Measurements from ENCODE around the gene FBN2.
"Not testable (repeated sequence)": the region's sequence is repeated elsewhere in the genome, so short reads cannot be mapped to it uniquely, and the experiment has no call there.

FBN2 gene

DNA sequence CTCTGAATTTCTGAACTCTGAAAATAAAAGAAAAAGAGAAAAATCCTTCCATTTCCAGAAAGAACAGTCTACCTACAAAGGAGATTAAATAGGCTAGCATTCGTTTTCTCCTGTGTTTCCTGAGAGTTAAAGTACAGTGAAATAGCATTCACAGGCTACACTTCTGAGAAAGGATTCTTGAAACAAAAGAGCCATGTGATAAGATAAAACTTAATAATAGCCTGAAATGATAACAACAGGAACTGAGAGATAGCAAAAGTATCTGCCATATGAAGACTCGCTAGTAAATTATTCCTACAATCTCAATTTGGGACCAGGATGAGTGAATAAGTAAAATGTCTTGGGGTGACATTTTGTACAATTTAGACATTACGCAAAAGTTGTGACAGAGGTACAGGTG lies 62.4 kb downstream of the FBN2 start:
- ATAC-seq: no peak

DNA sequence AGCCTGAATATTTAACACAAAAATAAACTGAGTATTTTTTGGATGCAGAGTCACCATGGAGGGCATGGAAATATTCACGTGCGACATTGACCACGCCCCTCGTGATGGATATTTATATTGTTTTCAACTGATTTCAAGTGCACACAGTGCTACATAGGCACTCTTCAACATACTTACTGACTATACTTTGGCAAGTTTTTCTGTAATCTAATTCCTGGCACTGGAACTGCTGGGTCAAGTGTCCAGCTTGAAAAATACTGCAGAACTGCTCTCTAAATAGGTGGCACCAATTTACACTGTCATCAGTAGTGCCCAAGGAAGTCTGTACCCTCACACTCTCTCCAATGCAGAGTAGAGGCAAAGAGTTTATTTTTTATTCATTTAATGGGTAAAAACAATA lies 65.1 kb downstream of the FBN2 start:
- no peak for ATAC-seq

DNA sequence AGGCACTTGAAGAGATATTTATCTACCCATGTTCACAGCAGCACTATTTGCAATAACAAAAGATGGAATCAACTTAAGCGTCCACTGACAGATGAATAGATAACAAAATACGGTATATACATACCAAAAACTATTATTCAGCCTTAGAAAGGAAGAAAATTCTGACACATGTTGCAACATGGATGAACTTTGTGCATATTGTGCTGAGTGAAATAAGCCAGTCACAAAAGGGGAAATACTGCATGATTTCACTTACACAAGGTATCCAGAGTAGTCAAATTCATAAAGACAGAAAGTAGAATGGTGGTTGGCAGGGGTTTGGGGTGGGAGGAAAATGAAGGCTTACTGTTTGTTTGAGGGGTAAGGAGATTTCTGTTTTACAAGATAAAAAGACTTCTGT lies 66.0 kb downstream of the FBN2 start:
- no peak for ATAC-seq

DNA sequence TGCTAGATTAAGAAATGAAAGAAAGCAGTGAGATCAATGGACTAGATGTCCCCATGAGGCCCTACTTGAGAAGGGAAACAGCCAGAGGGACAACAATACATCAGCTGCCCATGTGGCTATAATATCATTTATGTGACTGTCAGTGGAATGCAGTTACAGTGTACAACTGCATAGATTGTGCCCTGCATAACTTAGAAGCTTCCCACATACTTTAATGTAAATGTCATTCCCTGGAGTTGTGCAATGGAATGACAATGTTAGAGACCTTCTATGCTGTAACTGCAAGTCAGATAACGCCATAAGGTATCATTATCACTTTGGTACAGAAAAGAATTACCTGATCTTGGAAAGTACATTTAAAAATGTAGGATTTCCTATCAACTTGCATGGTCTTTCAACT lies 67.4 kb downstream of the FBN2 start:
- ATAC-seq: no peak

DNA sequence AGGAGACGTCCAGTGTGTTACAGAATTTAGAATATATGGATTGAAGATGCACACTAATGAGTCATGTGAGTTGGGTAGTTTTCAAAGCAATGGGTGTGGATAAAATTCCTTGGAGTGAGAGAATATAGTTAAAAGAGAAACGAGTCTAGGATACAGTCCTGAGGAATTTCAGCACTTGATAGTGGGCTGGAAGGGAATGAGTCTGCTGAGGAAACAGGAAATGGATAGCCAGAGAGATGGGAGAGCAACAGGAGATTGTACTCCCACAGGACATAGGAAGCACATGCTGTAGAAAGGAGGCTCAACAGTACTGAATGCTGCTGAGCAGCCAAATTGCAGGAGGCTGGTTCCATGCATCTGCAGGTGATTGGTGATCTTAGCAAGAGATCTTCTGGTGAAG lies 68.1 kb downstream of the FBN2 start:
- ATAC-seq: no peak

DNA sequence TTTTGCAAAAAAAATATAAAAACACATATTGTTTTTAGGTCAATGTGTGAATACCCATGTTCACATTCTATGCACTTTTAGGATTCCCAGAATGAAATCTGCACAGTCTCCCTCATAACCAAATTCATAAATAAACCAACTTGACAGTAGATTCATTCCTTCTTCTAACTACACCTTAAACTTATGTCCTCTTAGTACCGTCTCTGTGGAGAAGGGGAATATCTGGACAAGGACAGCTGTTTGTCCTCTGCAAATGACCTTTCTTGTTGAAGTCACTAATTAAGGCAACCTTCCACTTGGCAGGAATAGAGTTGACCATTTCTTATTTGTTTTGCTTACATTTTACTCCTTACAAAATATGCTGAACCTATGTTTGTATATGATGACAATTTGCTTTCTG lies 71.1 kb downstream of the FBN2 start:
- ATAC-seq: no peak

DNA sequence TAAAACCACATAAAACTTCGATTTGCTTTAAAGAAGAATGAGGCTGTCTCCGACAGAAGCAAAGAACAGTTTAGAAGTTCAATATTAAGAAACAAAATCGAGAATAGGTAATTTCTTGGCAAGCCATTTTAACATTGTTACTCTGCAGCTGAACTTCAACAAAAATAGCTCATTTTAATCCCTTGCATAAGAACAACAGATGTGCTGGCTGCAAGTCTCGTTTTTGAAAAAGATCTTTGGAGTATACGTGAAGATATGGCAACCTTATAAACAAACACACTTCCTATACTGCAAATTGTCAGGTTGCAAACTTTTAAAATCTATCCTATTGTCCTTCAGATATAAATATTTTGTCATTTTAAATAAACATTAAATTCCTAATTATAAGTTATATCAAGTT lies 71.5 kb downstream of the FBN2 start:
- ATAC-seq: no peak

DNA sequence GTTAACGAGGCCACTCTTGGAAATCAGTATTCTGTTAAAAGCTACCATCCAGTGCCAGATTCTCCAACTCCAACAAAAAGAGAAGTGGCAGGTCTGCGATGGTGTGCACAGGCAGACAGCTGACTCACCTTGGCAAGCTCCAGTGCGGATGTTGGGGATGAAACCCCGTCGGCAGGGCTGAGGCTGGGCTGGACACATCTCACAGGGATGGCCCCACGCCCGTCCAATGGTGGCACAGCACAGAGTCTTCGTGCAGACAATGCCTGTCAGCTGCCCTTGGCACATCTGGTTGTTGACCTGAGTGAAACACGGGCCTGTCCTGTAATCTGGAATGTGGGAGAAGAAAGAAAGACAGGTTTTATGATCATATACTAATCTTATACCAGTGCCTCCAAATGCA lies 73.4 kb downstream of the FBN2 start:
- ATAC-seq: no peak

DNA sequence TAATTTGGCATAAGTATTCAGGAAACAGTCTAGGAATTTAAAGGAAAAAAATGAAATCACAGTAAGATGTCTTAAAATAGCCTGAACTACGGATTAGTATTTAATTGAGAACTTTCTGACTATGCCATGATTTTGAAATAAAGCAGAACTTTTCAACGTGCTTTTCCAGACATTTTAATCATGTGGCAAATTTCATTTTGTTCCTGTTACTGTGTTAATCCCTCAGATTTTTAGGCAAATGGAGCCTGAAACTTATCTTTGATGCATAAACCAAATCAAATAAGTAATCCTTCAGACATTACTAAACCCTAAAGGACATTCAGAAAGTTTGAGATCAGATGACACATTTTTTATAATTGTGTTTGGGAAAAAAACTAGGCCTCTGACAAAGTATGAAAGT lies 75.7 kb downstream of the FBN2 start:
- no peak for ATAC-seq

DNA sequence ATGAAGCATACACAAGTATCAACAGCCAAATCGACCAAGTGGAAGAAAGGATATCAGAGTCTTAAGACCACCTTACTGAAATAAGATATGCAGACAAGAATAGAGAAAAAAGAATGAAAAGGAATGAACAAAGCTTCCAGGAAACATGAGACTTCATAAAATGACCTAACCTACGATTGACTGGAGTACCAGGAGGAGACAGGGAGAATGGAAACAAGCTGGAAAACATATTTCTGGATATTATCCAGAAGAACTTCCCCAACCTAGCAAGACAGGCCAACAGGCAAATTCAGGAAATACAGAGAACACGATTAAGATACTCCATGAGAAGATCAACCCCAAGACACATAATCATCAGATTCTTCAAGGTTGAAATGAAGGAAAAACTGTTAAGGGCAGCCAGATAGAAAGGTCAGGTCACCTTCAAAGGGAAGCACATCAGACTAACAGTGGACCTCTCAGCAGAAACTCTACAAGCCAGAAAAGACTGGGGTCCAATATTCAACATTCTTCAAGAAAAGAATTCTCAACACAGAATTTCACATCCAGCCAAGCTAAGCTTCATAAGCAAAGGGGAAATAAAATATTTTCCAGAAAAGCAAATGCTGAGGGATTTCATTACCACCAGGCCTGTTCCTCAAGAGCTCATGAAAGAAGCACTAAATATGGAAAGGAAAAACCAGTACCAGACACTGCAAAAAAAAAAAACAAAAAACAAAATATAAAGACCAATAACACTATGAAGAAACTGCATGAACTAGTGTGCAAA lies 80.7 kb downstream of the FBN2 start:
- not testable (repeated sequence) for ATAC-seq

DNA sequence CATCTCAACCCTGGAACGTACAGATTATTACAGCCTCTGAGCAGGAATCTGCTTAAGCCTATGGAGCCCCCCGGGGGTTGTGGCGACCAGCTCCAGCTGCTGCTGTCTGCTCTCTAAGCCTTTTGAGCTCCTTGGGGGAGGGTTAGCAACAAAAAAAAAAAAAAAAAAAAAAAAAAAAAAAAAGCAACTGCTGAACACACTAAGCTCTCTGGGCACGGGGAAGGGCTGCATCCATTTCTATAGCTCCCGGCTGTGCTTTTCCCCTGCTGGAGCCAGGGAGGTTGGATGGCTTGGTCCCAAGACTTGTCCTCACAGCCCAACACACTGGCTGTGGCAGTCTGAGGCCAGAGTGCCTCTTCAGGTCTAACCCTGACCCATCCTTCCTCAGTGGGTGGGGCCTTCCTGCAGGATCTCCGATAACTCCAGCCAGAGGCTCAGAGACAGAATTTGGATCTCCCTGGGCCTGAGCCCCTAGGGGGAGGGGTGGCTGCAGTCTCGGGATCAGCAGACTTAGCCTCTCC lies 82.1 kb downstream of the FBN2 start:
- ATAC-seq: no peak

DNA sequence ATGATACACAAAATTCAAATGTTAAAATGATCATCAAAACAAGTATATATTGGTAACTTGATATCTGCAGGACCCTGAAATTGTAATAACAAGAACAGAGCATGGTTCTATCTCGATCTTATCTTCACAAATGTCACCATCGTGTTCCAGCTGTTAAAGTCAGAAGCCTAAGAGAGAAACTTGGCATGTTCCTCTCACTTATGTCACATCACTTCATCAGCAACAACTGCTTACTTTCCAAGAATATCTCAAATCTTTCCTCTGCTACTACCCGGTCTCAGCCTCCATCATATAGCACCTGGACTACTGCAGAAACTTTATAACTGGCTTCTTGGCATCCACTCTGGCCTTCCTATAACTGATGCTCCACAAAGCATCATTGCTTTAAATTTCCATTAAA lies 84.9 kb downstream of the FBN2 start:
- no peak for ATAC-seq

DNA sequence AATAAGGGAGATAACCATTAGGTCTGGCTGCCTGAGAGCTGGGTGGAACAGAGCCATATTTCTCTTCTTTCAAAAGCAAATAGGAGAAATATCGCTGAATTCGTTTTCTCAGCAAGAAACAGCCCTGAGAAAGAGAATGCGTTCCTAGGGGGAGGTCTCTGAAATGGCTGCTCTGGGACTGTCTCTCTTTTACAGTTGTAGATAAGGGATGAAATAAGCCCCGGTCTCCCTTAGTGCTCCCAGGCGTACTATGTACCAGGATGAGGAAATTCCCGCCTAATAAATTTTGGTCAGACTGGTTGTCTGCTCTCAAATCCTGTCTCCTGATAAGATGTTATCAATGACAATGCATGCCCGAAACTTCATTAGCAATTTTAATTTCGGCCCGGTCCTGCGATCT lies 90.8 kb downstream of the FBN2 start:
- not testable (repeated sequence) for ATAC-seq

DNA sequence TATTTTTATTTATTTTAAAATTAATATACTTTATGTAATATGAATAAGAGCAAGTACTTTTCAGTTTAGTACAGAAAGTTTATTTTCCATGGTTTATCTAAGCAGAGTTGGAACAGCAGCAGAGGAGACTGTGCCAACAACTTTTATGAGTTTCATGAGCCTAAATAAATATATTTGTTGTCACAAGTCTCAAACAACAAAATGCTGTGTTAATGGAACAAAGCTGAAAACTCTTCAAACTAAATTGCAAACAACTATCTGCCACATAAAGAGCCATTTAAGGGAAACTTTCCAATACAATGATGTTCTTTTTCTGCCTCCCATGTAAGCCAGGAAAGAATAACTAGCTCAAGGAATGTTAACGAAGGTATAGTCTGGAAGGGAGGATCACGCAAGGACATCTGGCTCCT lies 96.1 kb downstream of the FBN2 start:
- no peak for ATAC-seq

DNA sequence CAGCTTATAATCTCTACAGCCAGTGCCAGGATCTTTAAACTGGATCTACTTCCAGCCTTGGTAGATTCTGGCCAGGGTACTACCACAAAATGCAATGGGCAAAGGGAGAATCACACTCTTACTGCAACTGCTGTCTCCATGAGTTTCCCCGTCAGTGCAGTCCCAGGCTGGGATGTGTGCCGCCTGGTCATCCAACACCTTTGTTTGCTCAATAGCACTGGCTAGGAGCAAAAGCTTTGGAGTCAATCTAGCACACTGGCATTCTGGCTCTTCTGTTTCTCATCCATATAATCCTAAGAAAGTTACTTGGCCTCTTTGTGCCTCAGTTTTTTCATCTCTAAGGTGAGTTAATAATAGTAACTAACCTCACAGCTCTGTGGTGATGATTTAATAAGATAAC lies 96.9 kb downstream of the FBN2 start:
- ATAC-seq: no peak

DNA sequence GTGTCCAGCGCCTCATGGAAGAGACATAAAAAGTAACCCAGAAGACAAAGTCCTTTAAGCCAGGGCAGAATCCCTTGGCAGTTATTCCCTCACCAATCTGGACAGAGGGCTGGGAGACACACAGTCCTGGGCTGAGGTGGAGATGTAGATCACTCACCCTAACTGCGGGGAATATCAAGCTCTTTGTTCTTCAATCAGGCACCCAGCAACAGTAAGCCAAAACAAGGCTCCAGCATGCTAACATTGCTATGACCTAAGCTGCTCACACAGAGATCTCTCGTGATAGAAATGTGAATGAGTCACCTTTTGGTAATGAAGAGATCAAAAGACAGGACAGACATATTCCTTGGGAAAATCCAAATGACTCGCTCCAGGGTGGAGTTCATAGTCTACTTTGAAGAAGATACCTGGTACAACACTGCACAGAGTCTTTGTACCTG lies 101.3 kb downstream of the FBN2 start:
- ATAC-seq: no peak

DNA sequence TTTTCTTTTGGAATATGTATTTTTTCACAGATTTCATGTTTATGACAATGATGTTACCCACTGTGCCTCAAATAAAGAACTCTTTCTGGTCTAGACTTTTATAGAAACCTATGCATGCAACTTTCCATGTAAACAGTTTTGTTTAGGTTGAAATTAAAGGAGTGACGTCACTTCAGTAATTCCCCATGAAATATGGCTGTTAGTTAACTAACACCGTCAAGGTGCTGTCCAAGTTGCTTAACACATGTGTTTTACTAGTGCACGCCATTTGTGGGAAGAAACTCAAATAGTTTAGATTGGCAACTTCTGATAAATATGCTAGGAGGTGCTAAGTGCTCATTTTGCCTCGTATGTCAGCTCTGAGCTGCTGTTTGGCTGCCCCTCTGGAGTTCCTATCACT lies 102.2 kb downstream of the FBN2 start:
- ATAC-seq: no peak

DNA sequence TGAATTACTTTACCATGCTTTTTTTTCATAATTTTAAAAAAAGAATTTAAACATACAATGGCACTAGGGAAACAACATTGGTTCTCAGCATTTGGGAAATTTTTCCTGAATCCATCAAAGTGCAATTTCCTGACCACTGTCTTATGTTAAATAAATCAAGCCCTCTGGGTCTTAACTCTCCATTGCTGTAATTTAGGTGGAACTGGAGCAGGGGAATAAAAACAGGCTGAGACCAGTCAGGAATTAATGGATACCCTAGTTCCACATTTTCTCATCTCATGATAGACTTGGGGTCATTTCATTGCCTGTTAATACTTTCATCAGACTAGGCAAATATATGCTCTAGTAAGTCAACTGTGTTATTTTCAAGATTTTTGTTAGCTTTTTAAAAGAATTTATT lies 103.1 kb downstream of the FBN2 start:
- ATAC-seq: no peak

DNA sequence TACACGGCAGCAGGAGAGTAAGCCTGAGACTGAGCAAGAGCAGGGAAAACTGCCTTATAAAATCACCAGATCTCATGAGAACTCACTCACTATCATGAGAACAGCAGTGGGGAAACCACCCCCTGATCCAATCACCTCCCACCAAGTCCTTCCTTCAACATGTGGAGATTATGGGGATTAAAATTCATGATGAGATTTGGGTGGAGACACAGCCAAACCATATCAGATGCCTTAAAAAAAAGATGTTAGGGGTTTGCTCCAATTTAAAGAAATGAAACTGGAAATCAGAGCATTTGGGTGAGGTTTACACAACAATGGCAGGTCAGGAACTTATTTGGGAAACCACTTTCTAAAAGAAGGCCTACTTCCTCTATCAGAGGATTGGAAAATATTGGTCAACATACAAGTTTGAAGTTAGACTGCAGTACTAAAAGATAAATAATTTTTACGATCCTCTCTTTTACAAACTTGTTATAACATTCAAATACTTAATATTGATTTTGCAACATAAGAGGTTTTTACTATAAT lies 105.1 kb downstream of the FBN2 start:
- ATAC-seq: no peak

DNA sequence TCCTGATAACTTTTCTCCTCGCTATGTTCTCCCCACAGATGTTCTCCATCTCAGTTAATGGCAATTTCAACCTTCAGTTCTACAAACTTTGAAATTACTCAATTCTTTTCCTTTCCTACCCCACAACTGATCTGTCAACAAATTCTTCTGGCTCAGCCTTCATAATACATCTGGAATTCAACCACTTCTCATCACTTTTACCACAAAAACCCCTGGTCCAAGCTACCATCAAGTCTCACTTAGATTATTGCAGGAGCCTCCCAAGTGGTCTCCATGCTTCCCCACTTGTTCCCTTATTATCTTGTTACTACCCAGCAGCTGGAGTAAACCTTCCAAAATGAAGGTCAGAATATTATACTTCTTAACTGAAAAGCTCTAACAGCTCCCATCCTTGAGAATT lies 110.1 kb downstream of the FBN2 start:
- no peak for ATAC-seq

DNA sequence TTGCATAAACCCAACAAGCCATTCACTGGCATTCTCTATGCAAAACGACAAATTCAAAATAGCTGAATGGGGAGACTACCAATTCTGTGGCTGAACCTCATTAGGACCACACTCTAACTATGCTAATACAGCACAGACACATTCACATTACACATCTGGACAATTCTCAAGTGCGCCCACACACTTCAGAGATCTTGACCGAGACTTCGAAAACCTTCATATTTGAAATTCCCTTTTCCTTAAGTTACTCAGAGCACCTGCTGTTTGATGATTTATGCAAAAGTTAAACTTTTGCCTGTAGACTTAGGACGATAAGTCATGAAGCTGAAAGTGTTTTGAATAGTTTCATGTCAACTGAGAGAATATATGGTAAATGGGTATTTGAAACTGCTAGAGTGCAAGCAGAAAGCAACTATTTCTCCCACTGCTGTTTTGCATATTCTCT lies 111.9 kb downstream of the FBN2 start:
- no peak for ATAC-seq

DNA sequence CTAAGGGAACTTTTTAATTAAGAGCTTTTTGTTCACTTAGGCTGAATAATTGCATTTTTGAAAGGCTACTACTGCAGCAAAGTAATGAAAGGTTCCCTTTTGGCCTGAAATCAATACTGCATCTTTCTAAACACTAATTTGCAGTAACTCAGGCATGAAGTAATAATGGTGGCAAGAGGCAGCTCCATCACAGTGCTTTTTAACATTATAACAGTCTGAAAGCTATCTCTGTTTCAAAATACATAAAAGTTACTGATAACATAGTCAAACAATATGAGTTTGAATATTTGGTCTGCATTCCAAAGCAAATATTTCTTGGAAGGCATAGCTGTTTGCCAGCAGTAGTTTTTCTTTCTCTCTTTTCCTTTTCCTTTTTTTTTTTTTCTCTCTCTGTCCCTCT lies 113.4 kb downstream of the FBN2 start:
- no peak for ATAC-seq

DNA sequence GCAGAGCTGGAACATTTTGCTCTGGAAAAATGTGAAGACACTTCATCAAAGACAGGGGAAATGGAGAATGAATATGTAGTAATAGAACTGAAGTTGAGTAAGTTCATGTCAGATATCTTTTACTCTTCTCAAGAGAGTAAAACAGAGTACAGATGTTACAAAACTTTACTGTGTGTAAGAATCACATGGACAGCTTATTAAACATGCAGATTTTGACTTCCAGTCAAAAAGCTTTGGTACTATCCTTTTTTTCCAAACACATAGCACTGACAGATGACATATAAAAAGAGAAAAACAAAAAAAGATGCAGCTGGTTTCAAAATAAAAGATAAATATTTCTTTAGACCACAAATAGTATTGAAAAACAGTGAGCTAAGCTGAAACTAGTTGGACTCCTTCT lies 115.4 kb downstream of the FBN2 start:
- no peak for ATAC-seq

DNA sequence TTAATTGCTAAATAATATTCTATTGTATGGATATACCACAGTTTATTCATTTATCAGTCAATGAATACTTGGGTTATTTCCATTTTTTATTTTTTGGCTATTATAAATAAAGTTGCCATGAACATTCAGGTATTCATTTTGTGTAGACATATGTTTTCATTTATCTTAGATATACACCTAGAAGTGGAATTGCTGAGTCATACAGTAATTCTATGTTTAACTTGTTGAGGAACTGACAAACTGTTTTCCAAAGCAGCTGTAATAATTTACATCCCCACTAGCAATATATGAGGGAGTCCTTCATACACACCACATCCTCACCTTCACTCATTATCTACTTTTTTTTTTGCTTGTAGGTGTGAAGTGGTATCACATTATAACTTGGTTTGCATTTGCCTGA lies 123.6 kb downstream of the FBN2 start:
- no peak for ATAC-seq

DNA sequence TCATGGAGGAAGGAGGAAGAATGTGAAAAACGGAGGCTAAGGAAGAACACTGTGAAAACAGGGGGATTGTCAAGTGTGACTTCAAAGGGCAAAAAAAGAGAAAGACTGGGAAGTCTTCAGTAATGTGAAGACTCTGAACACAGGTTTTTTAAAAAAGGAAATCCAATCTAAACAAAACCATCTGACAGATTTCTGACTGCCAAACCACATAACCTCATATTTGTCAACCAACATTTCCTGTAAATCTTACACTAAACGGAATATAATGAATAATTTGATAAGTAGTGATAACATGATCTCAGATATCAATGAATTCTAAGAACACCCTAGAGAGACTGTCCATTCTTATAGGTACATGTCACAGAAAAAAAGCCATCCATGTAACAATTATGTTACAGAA lies 124.7 kb downstream of the FBN2 start:
- no peak for ATAC-seq
